HepG2 (cell line): ENCODE data around the gene WNT2B. TPM values are rescaled to one million over a fixed set of nuclear protein-coding genes. Genes with fewer than 3 reads are reported as not detected.

Experiments used
- GZF1 ChIP-seq: sonication (generic); formaldehyde crosslinking; IDR thresholded peaks from 2 replicates; pipeline ENCODE4 v1.5.1; 2020; ENCODE audit warnings: mild to moderate bottlenecking, missing genetic modification reagents
- IRF9 ChIP-seq: sonication (generic); formaldehyde crosslinking; IDR thresholded peaks from 2 replicates; pipeline ENCODE4 v1.8.0; 2022; ENCODE audit warnings: missing genetic modification reagents, mild to moderate bottlenecking, borderline replicate concordance
- JUND ChIP-seq: sonication (generic); formaldehyde crosslinking; IDR thresholded peaks from 2 replicates; pipeline ENCODE4 v1.8.0; 2022; ENCODE audit warnings: mild to moderate bottlenecking, missing genetic modification reagents
- KAT8 ChIP-seq: IDR thresholded peaks from 2 replicates; pipeline ENCODE4 v1.6.1; 2016; ENCODE audit warnings: missing genetic modification reagents, missing compliant biosample characterization
- MED1 ChIP-seq: sonication (generic); formaldehyde crosslinking; IDR thresholded peaks from 2 replicates; pipeline ENCODE4 v1.4.0; 2020; ENCODE audit warnings: missing genetic modification reagents
- PITX1 ChIP-seq: sonication (generic); formaldehyde crosslinking; IDR thresholded peaks from 2 replicates; pipeline ENCODE4 v1.5.1; 2020; ENCODE audit warnings: mild to moderate bottlenecking, missing genetic modification reagents
- RXRB ChIP-seq: IDR thresholded peaks from 2 replicates; pipeline ENCODE4 v1.6.1; 2016; ENCODE audit warnings: borderline replicate concordance, missing genetic modification reagents, missing compliant biosample characterization
- SOX13 ChIP-seq, 3 experiments: fragments of 450-650 bp in 1 of 3; sonication (generic) in 1 of 3; formaldehyde crosslinking in 1 of 3; IDR thresholded peaks in 2 of 3; conservative IDR thresholded peaks in 1 of 3; 2 replicates each; pipeline versions ENCODE4 v1.5.0 to v1.6.1; 2016 to 2020; ENCODE audit warnings: antibody characterized with exemption in 1 of 3, mild to moderate bottlenecking in 1 of 3, missing compliant biosample characterization in 1 of 3, missing genetic modification reagents in 1 of 3, moderate library complexity in 1 of 3
- TEAD2 ChIP-seq: sonication (generic); formaldehyde crosslinking; IDR thresholded peaks from 2 replicates; pipeline ENCODE4 v1.9.0; 2021; ENCODE audit warnings: missing genetic modification reagents
- TEAD3 ChIP-seq: optimal IDR thresholded peaks from 2 replicates; pipeline ENCODE3; 2016; ENCODE audit warnings: borderline replicate concordance
- ZBTB26 ChIP-seq: IDR thresholded peaks from 2 replicates; pipeline ENCODE4 v1.6.1; 2016; ENCODE audit warnings: missing compliant biosample characterization, missing genetic modification reagents, borderline replicate concordance
- ZNF263 ChIP-seq: sonication (generic); formaldehyde crosslinking; IDR thresholded peaks from 2 replicates; pipeline ENCODE4 v1.4.0; 2020; ENCODE audit warnings: missing genetic modification reagents
- ZNF276 ChIP-seq: sonication (generic); formaldehyde crosslinking; IDR thresholded peaks from 2 replicates; pipeline ENCODE4 v1.4.0; 2020; ENCODE audit warnings: mild to moderate bottlenecking, low read depth, missing genetic modification reagents
- ZNF407 ChIP-seq: sonication (generic); formaldehyde crosslinking; IDR thresholded peaks from one replicate; pipeline ENCODE4 v1.5.1; 2020; ENCODE audit warnings: mild to moderate bottlenecking, missing genetic modification reagents; ENCODE audit errors: not compliant biosample characterization
- polyA plus RNA-seq, 8 experiments: library from polyadenylated mRNA; depleted of rRNA in 3 of 8; stranded (reverse) in 7 of 8; unstranded in 1 of 8; fragments of >200 nt; fragmentation: Illumina TruSeq in 4 of 8; extraction: Trizol in 4 of 8; gene quantifications; 2 replicates each; pipeline versions ENCODE4 v1.2.1 to v1.2.3, GENCODE V29; 2011 to 2016; ENCODE audit warnings: low read depth in 4 of 8, missing spikeins in 1 of 8, mixed read lengths in 1 of 8; ENCODE audit not compliant: insufficient read depth in 1 of 8
- total RNA-seq, 5 experiments: library from RNA; depleted of rRNA; stranded (reverse); fragments of >200 nt; fragmentation: Illumina TruSeq; extraction: Trizol; gene quantifications; 2 replicates each; pipeline ENCODE4 v1.2.3, GENCODE V29; 2016; ENCODE audit warnings: low read depth in 1 of 5

Gene WNT2B
- total and polyA plus RNA-seq, 2 of the 13 experiments (the other 11 are each of a cell fraction or from before 2014, with no cell fraction given), result 0.11 to 0.32 TPM

GRCh38 chr1:112466078-112466660 is 42.6 kb upstream of the WNT2B start (continued):
- TF ChIP-seq ZNF263, result peak; percentile 77
- TF ChIP-seq TEAD2 (CRISPR knock-in tag), result no peak
- TF ChIP-seq TEAD3 (CRISPR knock-in tag), result peak; percentile 77
- peak; percentile 71; the same call in 1 of the 2 replicates for TF ChIP-seq KAT8 (CRISPR knock-in tag)
- peak; percentile 48; the same call in 1 of the 2 replicates for TF ChIP-seq PITX1
- TF ChIP-seq ZNF407 (CRISPR knock-in tag), result no peak
- TF ChIP-seq RXRB, result peak; percentile 75; the same call in 1 of the 2 replicates
- peak; percentile 56; the same call in 1 of the 2 replicates for TF ChIP-seq ZNF276 (CRISPR knock-in tag)
- TF ChIP-seq JUND (CRISPR knock-in tag), result 0 out of 2 replicates have a peak, but pooled peaks have one; percentile 37
- peak; percentile 59; the same call in 1 of the 2 replicates for TF ChIP-seq MED1 (CRISPR knock-in tag)
- 0 out of 2 replicates have a peak, but pooled peaks have one; percentile 19 for TF ChIP-seq SOX13 (IDR thresholded peaks at IDR 0.05)
- no peak; a peak in 1 of 4 replicates for TF ChIP-seq SOX13 (CRISPR knock-in tag; conservative IDR thresholded peaks at IDR 0.05 in 1 of 2, IDR thresholded peaks at IDR 0.05 in 1 of 2)
- peak; percentile 56; the same call in 1 of the 2 replicates for TF ChIP-seq IRF9
- TF ChIP-seq GZF1 (CRISPR knock-in tag), result no peak
- TF ChIP-seq ZBTB26 (CRISPR knock-in tag), result peak; percentile 67; the same call in 1 of the 2 replicates
